Stimulated activated CD8-positive, alpha-beta memory T cell treated with anti-CD3 and anti-CD28 coated beads, Interleukin-7, amount 100 ng/mL, for 1 hour (primary cell): ENCODE measurements around the gene TEAD3.
A peak's percentile ranks its signal among the peaks of the same experiment; 100 is the strongest.

Experiments used
- DNase-seq, 2 donors: peaks; one replicate each; pipeline ENCODE4 v3.0.0-alpha.2; 2020; ENCODE audit warnings: low read depth in 2 of 2

TEAD3 gene

GRCh38 chr6:35475573-35475972 lies 21.3 kb downstream of the TEAD3 start:
- no peak for DNase-seq

- no peak for DNase-seq
Measured at GRCh38 chr6:35474942-35475570, 21.8 kb downstream of the TEAD3 start.

- DNase-seq, result no peak
Measured at GRCh38 chr6:35474131-35474941, 22.5 kb downstream of the TEAD3 start.

- no peak for DNase-seq
Measured at GRCh38 chr6:35473850-35474130, 23.1 kb downstream of the TEAD3 start.

- no peak for DNase-seq
Measured at GRCh38 chr6:35473075-35473849, 23.6 kb downstream of the TEAD3 start.

- no peak for DNase-seq
Measured at GRCh38 chr6:35471836-35472345, 25.0 kb downstream of the TEAD3 start.

GRCh38 chr6:35470663-35471120 lies 26.2 kb downstream of the TEAD3 start:
- DNase-seq, result no peak

GRCh38 chr6:35469751-35470662 lies 26.9 kb downstream of the TEAD3 start:
- no peak for DNase-seq

- no peak for DNase-seq
Measured at GRCh38 chr6:35468980-35469750, 27.7 kb downstream of the TEAD3 start.

- DNase-seq, result peak; percentile 89 to 91
Measured at GRCh38 chr6:35468181-35468979, 28.5 kb downstream of the TEAD3 start, which contains the start of gene RPL10A. Gene RPL10A (plus strand): TSS chr6:35468401. CDS start chr6:35468435, 34 bp downstream.

- no peak for DNase-seq
Measured at GRCh38 chr6:35465646-35466045, 31.2 kb downstream of the TEAD3 start.

- no peak for DNase-seq
Measured at GRCh38 chr6:35463292-35463691, 33.6 kb downstream of the TEAD3 start.

GRCh38 chr6:35461270-35461669 lies 35.6 kb downstream of the TEAD3 start:
- no peak for DNase-seq

- no peak for DNase-seq
Measured at GRCh38 chr6:35457907-35458306, 39.0 kb downstream of the TEAD3 start.

- DNase-seq, result no peak
Measured at GRCh38 chr6:35454391-35455110, 42.3 kb downstream of the TEAD3 start.

GRCh38 chr6:35453236-35453635 lies 43.6 kb downstream of the TEAD3 start:
- DNase-seq, result no peak

- DNase-seq, result peak; percentile 84
Measured at GRCh38 chr6:35452183-35453090, 44.4 kb downstream of the TEAD3 start, which contains the start of gene FANCE. Gene FANCE (plus strand): TSS chr6:35452338. CDS start chr6:35452546, 208 bp downstream.
